DND-41 (cell line): ENCODE results near the gene TUBGCP3.

ENCODE experiments used
- EZH2 ChIP-seq: IDR thresholded peaks from 3 replicates; pipeline ENCODE4 v1.6.1; 2012; ENCODE audit warnings: borderline replicate concordance, low read depth, mild to moderate bottlenecking, moderate library complexity, low read length, inconsistent platforms; ENCODE audit not compliant: severe bottlenecking
- TF ChIP-seq, protein P1 (sequence below): IDR thresholded peaks from 2 replicates; pipeline ENCODE4 v1.5.1; 2012; ENCODE audit warnings: borderline replicate concordance, low read length, moderate library complexity, mild to moderate bottlenecking; ENCODE audit not compliant: poor library complexity, severe bottlenecking; ENCODE audit errors: extremely low read depth

DNA sequence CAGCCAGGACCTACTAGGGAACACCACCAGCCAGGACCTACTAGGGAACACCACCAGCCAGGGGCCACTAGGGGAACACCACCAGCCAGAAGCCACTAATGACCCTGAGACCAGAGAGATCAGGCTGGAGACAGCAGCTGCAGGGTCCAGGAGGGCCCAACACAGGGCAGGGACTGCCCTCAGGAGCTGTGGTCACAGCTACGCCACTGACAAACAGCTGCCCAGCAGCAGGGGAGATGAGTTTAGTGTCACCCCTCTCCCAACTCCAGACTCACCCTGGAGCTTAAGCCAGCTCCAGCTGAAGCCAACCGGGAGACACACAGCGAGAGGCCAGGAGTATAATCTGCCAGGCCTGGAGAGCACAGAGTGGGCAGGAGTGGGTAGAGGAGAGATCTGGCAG is 25.7 kb downstream of the TUBGCP3 start:
- TF ChIP-seq, protein P1, sequence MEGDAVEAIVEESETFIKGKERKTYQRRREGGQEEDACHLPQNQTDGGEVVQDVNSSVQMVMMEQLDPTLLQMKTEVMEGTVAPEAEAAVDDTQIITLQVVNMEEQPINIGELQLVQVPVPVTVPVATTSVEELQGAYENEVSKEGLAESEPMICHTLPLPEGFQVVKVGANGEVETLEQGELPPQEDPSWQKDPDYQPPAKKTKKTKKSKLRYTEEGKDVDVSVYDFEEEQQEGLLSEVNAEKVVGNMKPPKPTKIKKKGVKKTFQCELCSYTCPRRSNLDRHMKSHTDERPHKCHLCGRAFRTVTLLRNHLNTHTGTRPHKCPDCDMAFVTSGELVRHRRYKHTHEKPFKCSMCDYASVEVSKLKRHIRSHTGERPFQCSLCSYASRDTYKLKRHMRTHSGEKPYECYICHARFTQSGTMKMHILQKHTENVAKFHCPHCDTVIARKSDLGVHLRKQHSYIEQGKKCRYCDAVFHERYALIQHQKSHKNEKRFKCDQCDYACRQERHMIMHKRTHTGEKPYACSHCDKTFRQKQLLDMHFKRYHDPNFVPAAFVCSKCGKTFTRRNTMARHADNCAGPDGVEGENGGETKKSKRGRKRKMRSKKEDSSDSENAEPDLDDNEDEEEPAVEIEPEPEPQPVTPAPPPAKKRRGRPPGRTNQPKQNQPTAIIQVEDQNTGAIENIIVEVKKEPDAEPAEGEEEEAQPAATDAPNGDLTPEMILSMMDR = no peak
- TF ChIP-seq EZH2 = no peak
